ENCODE results near the gene FOXN3.

Gene FOXN3

GRCh38 chr14:89432226-89432625, 15.2 kb upstream of the FOXN3 start:
- no peaks in the 10 kb centered on the region for H3K27me3 ChIP-seq (ENCODE audit: control insufficient read depth, insufficient read depth, low read length, poor library complexity, severe bottlenecking)
- H3K4me3 ChIP-seq (ENCODE audit: insufficient read depth, low read depth, low read length) = no peak overlapping the region
- WGBS, 2 experiments = 81 to 86% methylated on average over 4 of the region's 4 CpGs
- no peaks in the 10 kb centered on the region for H3K9me3 ChIP-seq (ENCODE audit: control insufficient read depth, low read length)
- H3K27ac ChIP-seq (ENCODE audit: insufficient read depth, low read depth, low read length, poor library complexity, severe bottlenecking) = no peak overlapping the region
- H3K4me1 ChIP-seq (ENCODE audit: control insufficient read depth, insufficient read depth, low read length) = peaks cover 11% of the 10 kb centered on the region
- no peaks in the 10 kb centered on the region for H3K36me3 ChIP-seq (ENCODE audit: control insufficient read depth, insufficient read depth, low read length)

- peaks cover 11% of the 10 kb centered on the region for H3K4me1 ChIP-seq (ENCODE audit: control insufficient read depth, insufficient read depth, low read length)
- H3K4me3 ChIP-seq (ENCODE audit: insufficient read depth, low read depth, low read length) = no peak overlapping the region
- H3K27ac ChIP-seq (ENCODE audit: insufficient read depth, low read depth, low read length, poor library complexity, severe bottlenecking) = no peak overlapping the region
- no peaks in the 10 kb centered on the region for H3K27me3 ChIP-seq (ENCODE audit: control insufficient read depth, insufficient read depth, low read length, poor library complexity, severe bottlenecking)
- 88 to 97% methylated on average over 6 to 9 of the region's 9 CpGs for WGBS, 2 experiments
- no peaks in the 10 kb centered on the region for H3K9me3 ChIP-seq (ENCODE audit: control insufficient read depth, low read length)
- no peaks in the 10 kb centered on the region for H3K36me3 ChIP-seq (ENCODE audit: control insufficient read depth, insufficient read depth, low read length)
Measured at GRCh38 chr14:89430391-89431236, 13.6 kb upstream of the FOXN3 start.

- H3K9me3 ChIP-seq (ENCODE audit: control insufficient read depth, low read length) = no peaks in the 10 kb centered on the region
- H3K4me1 ChIP-seq (ENCODE audit: control insufficient read depth, insufficient read depth, low read length) = peaks cover 11% of the 10 kb centered on the region
- 54 to 59% methylated on average over 14 of the region's 14 CpGs for WGBS, 2 experiments
- no peak overlapping the region for H3K27ac ChIP-seq (ENCODE audit: insufficient read depth, low read depth, low read length, poor library complexity, severe bottlenecking)
- H3K27me3 ChIP-seq (ENCODE audit: control insufficient read depth, insufficient read depth, low read length, poor library complexity, severe bottlenecking) = no peaks in the 10 kb centered on the region
- no peak overlapping the region for H3K4me3 ChIP-seq (ENCODE audit: insufficient read depth, low read depth, low read length)
- no peaks in the 10 kb centered on the region for H3K36me3 ChIP-seq (ENCODE audit: control insufficient read depth, insufficient read depth, low read length)
Measured at GRCh38 chr14:89429199-89430181, 12.5 kb upstream of the FOXN3 start.

DNA sequence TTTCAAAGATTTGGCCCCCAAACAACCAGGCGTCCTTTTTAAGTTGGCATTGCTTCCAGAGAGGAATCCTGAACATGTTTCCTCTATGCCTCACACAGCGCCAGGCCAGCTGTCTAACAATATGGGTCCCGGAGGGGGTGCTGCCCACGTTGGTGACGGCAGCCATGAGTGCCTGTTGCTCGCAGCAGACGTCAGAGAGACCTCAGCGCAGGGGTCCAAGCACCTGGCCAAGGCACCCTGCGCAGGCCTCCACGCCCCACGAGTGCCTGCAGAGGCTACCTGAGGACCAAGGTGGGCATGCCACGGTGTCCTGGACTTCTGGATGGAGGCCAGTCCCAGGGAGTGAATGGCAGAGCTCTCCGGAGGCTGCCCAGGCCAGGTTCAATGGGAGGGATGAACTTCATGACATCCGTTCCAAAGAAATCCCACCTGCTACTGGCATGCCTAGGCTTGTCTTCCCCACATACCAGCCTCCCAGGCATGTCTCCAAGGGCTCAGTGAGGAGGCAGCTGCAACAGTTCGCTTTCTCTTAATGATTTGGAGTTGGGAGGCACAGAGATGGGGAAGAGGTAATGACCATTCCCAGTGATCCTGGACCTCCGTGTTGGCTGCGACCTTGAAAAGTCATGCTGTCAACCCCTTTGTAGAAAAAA, 11.6 kb upstream of the FOXN3 start:
- Histone ChIP-seq H3K27me3 (ENCODE audit: control insufficient read depth, insufficient read depth, low read length, poor library complexity, severe bottlenecking) (no peaks in the 10 kb centered on the region), H3K27ac (ENCODE audit: insufficient read depth, low read depth, low read length, poor library complexity, severe bottlenecking) (no peak overlapping the region), H3K4me3 (ENCODE audit: insufficient read depth, low read depth, low read length) (no peak overlapping the region), H3K9me3 (ENCODE audit: control insufficient read depth, low read length) (no peaks in the 10 kb centered on the region), H3K36me3 (ENCODE audit: control insufficient read depth, insufficient read depth, low read length) (no peaks in the 10 kb centered on the region), H3K4me1 (ENCODE audit: control insufficient read depth, insufficient read depth, low read length) (peaks cover 11% of the 10 kb centered on the region)
- WGBS, 2 experiments = 83 to 84% methylated on average over 17 of the region's 17 CpGs

- peaks cover 11% of the 10 kb centered on the region for H3K4me1 ChIP-seq (ENCODE audit: control insufficient read depth, insufficient read depth, low read length)
- H3K36me3 ChIP-seq (ENCODE audit: control insufficient read depth, insufficient read depth, low read length) = no peaks in the 10 kb centered on the region
- H3K9me3 ChIP-seq (ENCODE audit: control insufficient read depth, low read length) = no peaks in the 10 kb centered on the region
- 92% methylated on average over 2 of the region's 2 CpGs for WGBS, 2 experiments
- no peak overlapping the region for H3K27ac ChIP-seq (ENCODE audit: insufficient read depth, low read depth, low read length, poor library complexity, severe bottlenecking)
- H3K27me3 ChIP-seq (ENCODE audit: control insufficient read depth, insufficient read depth, low read length, poor library complexity, severe bottlenecking) = no peaks in the 10 kb centered on the region
- no peak overlapping the region for H3K4me3 ChIP-seq (ENCODE audit: insufficient read depth, low read depth, low read length)
Measured at GRCh38 chr14:89428173-89428523, 11.1 kb upstream of the FOXN3 start.

- Histone ChIP-seq H3K27ac (ENCODE audit: insufficient read depth, low read depth, low read length, poor library complexity, severe bottlenecking) (no peak overlapping the region), H3K27me3 (ENCODE audit: control insufficient read depth, insufficient read depth, low read length, poor library complexity, severe bottlenecking) (no peaks in the 10 kb centered on the region), H3K4me1 (ENCODE audit: control insufficient read depth, insufficient read depth, low read length) (peaks cover 11% of the 10 kb centered on the region), H3K36me3 (ENCODE audit: control insufficient read depth, insufficient read depth, low read length) (no peaks in the 10 kb centered on the region), H3K9me3 (ENCODE audit: control insufficient read depth, low read length) (no peaks in the 10 kb centered on the region), H3K4me3 (ENCODE audit: insufficient read depth, low read depth, low read length) (no peak overlapping the region)
- 93 to 94% methylated on average over 9 to 11 of the region's 11 CpGs for WGBS, 2 experiments
Measured at GRCh38 chr14:89427426-89428172, 10.6 kb upstream of the FOXN3 start.

DNA sequence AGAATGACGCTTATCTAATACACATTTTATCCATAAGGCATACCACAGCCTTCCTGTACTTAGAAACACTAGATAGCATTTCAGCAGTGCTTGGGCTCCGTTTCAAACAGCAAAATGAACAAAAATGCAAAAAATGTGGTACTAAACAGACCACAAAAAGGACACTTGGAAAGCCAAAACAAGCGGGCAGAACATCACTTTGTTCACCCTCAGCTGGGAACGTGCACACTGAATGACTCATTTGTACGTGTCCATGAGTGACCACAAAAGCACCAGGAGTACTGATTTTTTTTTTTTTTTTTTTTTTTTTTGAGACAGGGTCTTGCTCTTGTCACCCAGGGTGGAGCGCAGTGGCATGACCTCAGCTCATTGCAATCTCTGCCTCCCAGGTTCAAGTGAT, 8.9 kb upstream of the FOXN3 start:
- no peak overlapping the region for H3K27ac ChIP-seq (ENCODE audit: insufficient read depth, low read depth, low read length, poor library complexity, severe bottlenecking)
- no peaks in the 10 kb centered on the region for H3K9me3 ChIP-seq (ENCODE audit: control insufficient read depth, low read length)
- no peak overlapping the region for H3K4me3 ChIP-seq (ENCODE audit: insufficient read depth, low read depth, low read length)
- H3K27me3 ChIP-seq (ENCODE audit: control insufficient read depth, insufficient read depth, low read length, poor library complexity, severe bottlenecking) = no peaks in the 10 kb centered on the region
- H3K36me3 ChIP-seq (ENCODE audit: control insufficient read depth, insufficient read depth, low read length) = no peaks in the 10 kb centered on the region
- peaks cover 11% of the 10 kb centered on the region for H3K4me1 ChIP-seq (ENCODE audit: control insufficient read depth, insufficient read depth, low read length)
- 92 to 93% methylated on average over 6 of the region's 6 CpGs for WGBS, 2 experiments

DNA sequence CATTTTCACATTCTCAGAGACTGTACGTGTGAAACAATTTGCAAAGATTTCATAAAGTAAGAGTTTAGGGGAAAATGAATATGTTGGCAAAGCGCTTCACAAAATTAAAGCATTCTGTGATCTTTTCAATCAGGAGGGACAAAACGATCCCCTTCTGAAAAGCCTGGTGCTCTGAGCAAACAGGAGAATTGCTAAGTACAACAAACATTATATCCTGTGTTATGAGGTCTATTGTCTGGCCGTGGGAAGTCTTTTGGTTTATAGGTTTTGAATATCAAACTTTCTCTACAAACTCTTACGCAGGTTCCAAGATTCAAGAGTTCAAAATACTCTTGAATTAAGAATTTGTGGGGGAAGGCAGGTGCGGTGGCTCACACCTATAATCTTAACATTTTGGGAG, 7.2 kb upstream of the FOXN3 start:
- Histone ChIP-seq H3K4me3 (ENCODE audit: insufficient read depth, low read depth, low read length) (no peak overlapping the region), H3K36me3 (ENCODE audit: control insufficient read depth, insufficient read depth, low read length) (no peaks in the 10 kb centered on the region), H3K4me1 (ENCODE audit: control insufficient read depth, insufficient read depth, low read length) (peaks cover 5% of the 10 kb centered on the region), H3K27ac (ENCODE audit: insufficient read depth, low read depth, low read length, poor library complexity, severe bottlenecking) (no peak overlapping the region), H3K27me3 (ENCODE audit: control insufficient read depth, insufficient read depth, low read length, poor library complexity, severe bottlenecking) (no peaks in the 10 kb centered on the region), H3K9me3 (ENCODE audit: control insufficient read depth, low read length) (no peaks in the 10 kb centered on the region)
- WGBS, 2 experiments = 81 to 98% methylated on average over 4 to 6 of the region's 6 CpGs

- H3K27me3 ChIP-seq (ENCODE audit: control insufficient read depth, insufficient read depth, low read length, poor library complexity, severe bottlenecking) = no peaks in the 10 kb centered on the region
- no peaks in the 10 kb centered on the region for H3K9me3 ChIP-seq (ENCODE audit: control insufficient read depth, low read length)
- H3K36me3 ChIP-seq (ENCODE audit: control insufficient read depth, insufficient read depth, low read length) = no peaks in the 10 kb centered on the region
- H3K27ac ChIP-seq (ENCODE audit: insufficient read depth, low read depth, low read length, poor library complexity, severe bottlenecking) = no peak overlapping the region
- peaks cover 7% of the 10 kb centered on the region for H3K4me1 ChIP-seq (ENCODE audit: control insufficient read depth, insufficient read depth, low read length)
- no peak overlapping the region for H3K4me3 ChIP-seq (ENCODE audit: insufficient read depth, low read depth, low read length)
- WGBS, 2 experiments = 86 to 98% methylated on average over 4 to 5 of the region's 5 CpGs
Measured at GRCh38 chr14:89422952-89423345, 5.9 kb upstream of the FOXN3 start.

Measured in ectodermal cell (in vitro differentiated cells).